ENCODE measurements around the gene SPPL2A. TPM values are rescaled to one million over a fixed set of nuclear protein-coding genes. Genes with fewer than 3 reads are reported as not detected.
"Not testable (repeated sequence)": the region's sequence is repeated elsewhere in the genome, so short reads cannot be mapped to it uniquely, and the experiment has no call there.

Gene SPPL2A
- total RNA-seq, 1 donor from 2014 or later, result 97.4 TPM

GRCh38 chr15:50698101-50698500 lies 67.4 kb downstream of the SPPL2A start:
- no peak for ATAC-seq
- DNase-seq, result no peak
- intact Hi-C loops (cut with micrococcal nuclease), result no loop called here

- intact Hi-C loops (cut with micrococcal nuclease), result no loop called here
Measured at GRCh38 chr15:50697109-50697797, 68.3 kb downstream of the SPPL2A start.

GRCh38 chr15:50694634-50695165 lies 70.8 kb downstream of the SPPL2A start:
- intact Hi-C loops (cut with micrococcal nuclease); ATAC-seq; DNase-seq: not testable (repeated sequence)

More at GRCh38 chr15:50697109-50697797, 68.3 kb downstream of the SPPL2A start:
- DNase-seq (no peak), ATAC-seq (no peak)

GRCh38 chr15:50687302-50687902 lies 78.1 kb downstream of the SPPL2A start:
- intact Hi-C loops (cut with micrococcal nuclease), result no loop called here
- no peak for ATAC-seq
- no peak for DNase-seq

GRCh38 chr15:50686469-50687301 lies 78.8 kb downstream of the SPPL2A start, which contains the start of gene TRPM7:
TSS of gene TRPM7 (minus strand) at chr15:50686797. CDS start at chr15:50686533, 264 bp downstream.
- ATAC-seq (peak; percentile 95), DNase-seq (peak; percentile 96)
- intact Hi-C loops (cut with micrococcal nuclease), result no loop called here

GRCh38 chr15:50685976-50686468 lies 79.5 kb downstream of the SPPL2A start:
- intact Hi-C loops (cut with micrococcal nuclease), result no loop called here
- ATAC-seq (peak; percentile 85), DNase-seq (peak; percentile 84)

GRCh38 chr15:50685191-50685975 lies 80.1 kb downstream of the SPPL2A start:
- no peak for ATAC-seq
- no peak for DNase-seq
- intact Hi-C loops (cut with micrococcal nuclease), result no loop called here

GRCh38 chr15:50681467-50681866 lies 84.0 kb downstream of the SPPL2A start:
- intact Hi-C loops (cut with micrococcal nuclease), result no loop called here
- no peak for ATAC-seq
- no peak for DNase-seq

- peak; percentile 35 for ATAC-seq
- DNase-seq, result no peak
- intact Hi-C loops (cut with micrococcal nuclease), result loop anchor here (5.0 to 10.0 kb wide), 2 partner anchors 78 to 200 kb away; no protein-coding TSS in a partner anchor
Measured at GRCh38 chr15:50676799-50677483, 88.6 kb downstream of the SPPL2A start.

GRCh38 chr15:50675535-50676144 lies 89.9 kb downstream of the SPPL2A start:
- intact Hi-C loops (cut with micrococcal nuclease), result loop anchor here (5.0 to 10.0 kb wide), 2 partner anchors 79 to 202 kb away; no protein-coding TSS in a partner anchor
- no peak for ATAC-seq
- DNase-seq, result no peak

- ATAC-seq, result peak; percentile 22
- no peak for DNase-seq
- intact Hi-C loops (cut with micrococcal nuclease), result loop anchor here (10.0 kb wide), 1 partner anchor 85 kb away; no protein-coding TSS in a partner anchor
Measured at GRCh38 chr15:50670115-50670514, 95.4 kb downstream of the SPPL2A start.

GRCh38 chr15:50669611-50670010 lies 95.9 kb downstream of the SPPL2A start:
- DNase-seq, result no peak
- ATAC-seq, result no peak
- intact Hi-C loops (cut with micrococcal nuclease), result loop anchor here (10.0 kb wide), 1 partner anchor 85 kb away; no protein-coding TSS in a partner anchor

- intact Hi-C loops (cut with micrococcal nuclease), result no loop called here
- ATAC-seq (no peak), DNase-seq (no peak)
Measured at GRCh38 chr15:50665938-50666337, 99.6 kb downstream of the SPPL2A start.

GRCh38 chr15:50655555-50655954 lies 110.0 kb downstream of the SPPL2A start:
- intact Hi-C loops (cut with micrococcal nuclease), result no loop called here
- ATAC-seq, result peak; percentile 62
- no peak for DNase-seq

- intact Hi-C loops (cut with micrococcal nuclease), result no loop called here
- no peak for ATAC-seq
- no peak for DNase-seq
Measured at GRCh38 chr15:50653156-50653743, 112.3 kb downstream of the SPPL2A start.

- intact Hi-C loops (cut with micrococcal nuclease), result no loop called here
- ATAC-seq, result no peak
- no peak for DNase-seq
Measured at GRCh38 chr15:50652671-50653070, 112.8 kb downstream of the SPPL2A start.
